ENCODE data around the gene CCND2. TPM values are rescaled to one million over a fixed set of nuclear protein-coding genes. Genes with fewer than 3 reads are reported as not detected.
A peak's percentile ranks its signal among the peaks of the same experiment; 100 is the strongest.

The CCND2 gene
- total RNA-seq, 1 donor from 2014 or later, result 115 TPM

DNA sequence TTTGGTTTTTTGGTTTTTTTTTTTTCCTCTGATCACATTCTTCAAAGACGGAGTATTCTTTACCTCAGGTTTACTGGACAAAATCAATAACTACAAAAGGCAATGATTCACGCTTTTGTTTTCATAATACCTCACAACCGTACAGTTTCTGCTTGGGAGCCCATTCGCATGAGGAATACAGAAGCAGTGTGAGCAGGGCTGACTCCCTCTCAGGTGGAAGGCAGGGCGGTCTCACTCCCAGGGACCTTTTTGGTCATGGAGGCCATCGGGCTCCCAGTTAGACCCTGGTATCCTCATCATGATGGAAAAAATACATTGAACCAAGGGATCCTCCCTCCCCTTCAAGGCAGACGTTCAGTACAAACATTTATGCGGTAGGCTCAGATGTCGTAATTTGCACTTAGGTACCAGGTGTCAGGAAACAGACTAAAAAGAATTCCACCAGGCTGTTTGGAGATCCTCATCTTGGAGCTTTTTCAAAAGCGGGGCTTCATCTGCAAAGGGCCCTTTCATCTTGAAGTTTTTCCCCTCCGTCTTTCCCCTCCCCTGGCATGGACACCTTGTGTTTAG is 28.5 kb downstream of the CCND2 start:
- no peak for DNase-seq (ENCODE audit: low read depth)
- peaks cover 24% of the 10 kb centered on the region for H3K36me3 ChIP-seq (ENCODE audit: control insufficient read depth, insufficient read depth, low read length)
- H3K27me3 ChIP-seq (ENCODE audit: control insufficient read depth, insufficient read depth, low read length), result no peaks in the 10 kb centered on the region
- no peak for FAIRE-seq
- H3K4me3 ChIP-seq (ENCODE audit: low read depth, low read length), result no peak overlapping the region
- TF ChIP-seq, protein P1, sequence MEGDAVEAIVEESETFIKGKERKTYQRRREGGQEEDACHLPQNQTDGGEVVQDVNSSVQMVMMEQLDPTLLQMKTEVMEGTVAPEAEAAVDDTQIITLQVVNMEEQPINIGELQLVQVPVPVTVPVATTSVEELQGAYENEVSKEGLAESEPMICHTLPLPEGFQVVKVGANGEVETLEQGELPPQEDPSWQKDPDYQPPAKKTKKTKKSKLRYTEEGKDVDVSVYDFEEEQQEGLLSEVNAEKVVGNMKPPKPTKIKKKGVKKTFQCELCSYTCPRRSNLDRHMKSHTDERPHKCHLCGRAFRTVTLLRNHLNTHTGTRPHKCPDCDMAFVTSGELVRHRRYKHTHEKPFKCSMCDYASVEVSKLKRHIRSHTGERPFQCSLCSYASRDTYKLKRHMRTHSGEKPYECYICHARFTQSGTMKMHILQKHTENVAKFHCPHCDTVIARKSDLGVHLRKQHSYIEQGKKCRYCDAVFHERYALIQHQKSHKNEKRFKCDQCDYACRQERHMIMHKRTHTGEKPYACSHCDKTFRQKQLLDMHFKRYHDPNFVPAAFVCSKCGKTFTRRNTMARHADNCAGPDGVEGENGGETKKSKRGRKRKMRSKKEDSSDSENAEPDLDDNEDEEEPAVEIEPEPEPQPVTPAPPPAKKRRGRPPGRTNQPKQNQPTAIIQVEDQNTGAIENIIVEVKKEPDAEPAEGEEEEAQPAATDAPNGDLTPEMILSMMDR (IDR thresholded peaks at IDR 0.05; ENCODE audit: insufficient read depth, low read length, severe bottlenecking), result no peak

DNA sequence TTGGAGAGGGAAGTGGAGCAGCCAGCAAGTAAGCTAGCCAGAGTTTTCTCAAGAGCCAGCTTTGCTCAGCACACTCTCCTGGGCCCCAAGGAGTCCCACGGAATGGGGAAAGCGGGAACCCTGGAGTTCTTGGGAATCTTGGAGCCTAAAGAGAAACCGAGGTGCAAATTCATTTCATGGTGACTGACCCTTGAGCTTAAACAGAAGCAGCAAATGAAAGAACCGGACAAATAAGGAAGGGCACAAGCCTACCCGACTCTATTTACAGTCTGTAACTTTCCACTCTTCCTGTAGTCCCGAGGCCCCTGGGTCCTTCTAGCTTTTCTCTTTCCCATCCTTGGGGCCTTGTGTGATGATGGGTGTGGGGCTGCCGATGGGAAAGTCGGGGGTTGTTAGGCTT is 29.3 kb downstream of the CCND2 start:
- H3K27me3 ChIP-seq (ENCODE audit: control insufficient read depth, insufficient read depth, low read length), result no peaks in the 10 kb centered on the region
- FAIRE-seq, result no peak
- peaks cover 21% of the 10 kb centered on the region for H3K36me3 ChIP-seq (ENCODE audit: control insufficient read depth, insufficient read depth, low read length)
- DNase-seq (ENCODE audit: low read depth), result no peak
- H3K4me3 ChIP-seq (ENCODE audit: low read depth, low read length), result no peak overlapping the region
- TF ChIP-seq, protein P1 (IDR thresholded peaks at IDR 0.05; ENCODE audit: insufficient read depth, low read length, severe bottlenecking), result no peak

DNA sequence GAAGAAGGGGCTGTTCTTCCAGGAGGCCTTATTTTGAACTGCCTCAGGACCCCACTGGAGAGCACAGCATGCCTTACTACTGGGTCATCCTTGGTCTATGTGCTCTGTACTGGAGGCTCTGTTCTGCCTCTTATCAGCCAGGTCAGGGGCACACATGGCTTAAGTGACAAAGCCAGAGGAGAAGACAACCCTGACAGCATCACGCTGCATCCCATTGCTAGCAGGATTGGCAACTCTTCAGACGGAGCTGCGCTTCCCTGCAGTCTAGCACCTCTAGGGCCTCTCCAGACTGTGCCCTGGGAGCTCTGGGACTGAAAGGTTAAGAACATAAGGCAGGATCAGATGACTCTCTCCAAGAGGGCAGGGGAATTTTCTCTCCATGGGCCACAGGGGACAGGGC is 30.2 kb downstream of the CCND2 start:
- DNase-seq (ENCODE audit: low read depth) (no peak), FAIRE-seq (no peak)
- TF ChIP-seq, protein P1 (IDR thresholded peaks at IDR 0.05; ENCODE audit: insufficient read depth, low read length, severe bottlenecking), result no peak
- peaks cover 19% of the 10 kb centered on the region for H3K36me3 ChIP-seq (ENCODE audit: control insufficient read depth, insufficient read depth, low read length)
- H3K4me3 ChIP-seq (ENCODE audit: low read depth, low read length), result no peak overlapping the region
- no peaks in the 10 kb centered on the region for H3K27me3 ChIP-seq (ENCODE audit: control insufficient read depth, insufficient read depth, low read length)

DNA sequence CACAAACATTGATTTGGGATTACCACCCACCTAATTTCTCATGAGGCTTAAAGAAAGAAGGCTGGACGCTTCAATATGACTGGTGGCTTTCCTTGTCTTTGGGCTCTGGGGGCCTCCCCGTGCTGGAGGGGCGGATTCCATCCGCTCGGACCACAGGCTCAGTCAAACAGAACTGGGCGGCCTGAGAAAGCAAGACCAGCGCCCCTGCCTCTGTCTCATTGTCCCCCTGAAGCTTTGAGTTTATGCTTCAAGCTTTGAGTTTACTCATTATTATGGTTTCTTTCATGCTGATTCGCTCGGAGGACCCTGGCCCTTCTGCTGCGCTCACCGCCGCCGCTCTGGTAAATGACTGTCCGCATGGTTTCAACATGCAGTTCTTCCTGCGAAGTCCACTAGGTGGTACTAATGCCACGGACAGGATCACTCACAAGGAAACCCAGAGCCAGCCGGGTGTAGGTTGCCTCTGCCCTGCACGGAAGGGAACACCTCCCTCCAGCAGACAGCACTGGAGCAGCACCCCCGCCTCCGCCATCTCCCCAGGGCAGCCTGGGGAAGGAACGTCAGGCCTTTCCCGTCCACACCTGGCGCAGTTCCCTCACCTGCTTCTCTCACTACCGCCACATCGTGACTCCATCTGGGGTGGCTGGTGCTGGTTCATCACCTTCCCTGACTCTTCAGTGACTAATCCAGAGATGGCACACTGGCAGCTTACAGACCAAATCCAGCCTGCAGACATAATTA is 34.2 kb downstream of the CCND2 start:
- Histone ChIP-seq H3K36me3 (ENCODE audit: control insufficient read depth, insufficient read depth, low read length) (peaks cover 2% of the 10 kb centered on the region), H3K27me3 (ENCODE audit: control insufficient read depth, insufficient read depth, low read length) (no peaks in the 10 kb centered on the region), H3K4me3 (ENCODE audit: low read depth, low read length) (no peak overlapping the region)
- TF ChIP-seq, protein P1 (IDR thresholded peaks at IDR 0.05; ENCODE audit: insufficient read depth, low read length, severe bottlenecking), result peak; percentile 74
- FAIRE-seq, result peak; percentile 97
- DNase-seq (ENCODE audit: low read depth), result peak; percentile 94

DNA sequence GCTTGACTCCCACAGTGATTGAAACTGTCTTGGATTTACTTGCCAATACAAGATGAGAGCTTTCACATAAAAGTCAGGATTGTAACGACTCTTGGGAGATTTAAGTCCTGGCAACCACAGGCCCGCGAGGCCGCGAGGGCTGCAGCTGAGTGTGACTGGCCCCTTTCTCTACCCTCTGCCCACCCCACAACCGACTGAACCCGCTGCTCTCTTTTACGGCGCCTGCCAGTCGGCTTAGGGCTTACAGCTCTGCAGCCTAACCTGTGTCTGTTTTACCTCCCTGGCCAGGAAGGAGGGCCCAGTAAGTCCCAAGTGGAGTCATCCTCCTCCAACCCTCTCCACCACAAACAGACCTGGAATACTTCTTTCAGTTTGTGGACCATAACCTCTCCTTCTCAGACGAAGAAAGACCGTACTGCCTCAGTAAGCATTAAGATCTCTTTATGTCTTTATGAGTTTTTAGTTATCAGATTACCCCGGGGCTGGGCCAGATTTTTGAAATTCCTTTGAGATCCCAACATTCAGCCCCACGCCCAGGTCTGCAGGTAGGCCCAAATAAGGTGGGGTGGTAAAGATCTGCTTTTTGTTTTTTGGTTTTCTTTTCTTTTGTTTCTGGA is 34.9 kb downstream of the CCND2 start:
- Histone ChIP-seq H3K4me3 (ENCODE audit: low read depth, low read length) (no peak overlapping the region), H3K27me3 (ENCODE audit: control insufficient read depth, insufficient read depth, low read length) (no peaks in the 10 kb centered on the region), H3K36me3 (ENCODE audit: control insufficient read depth, insufficient read depth, low read length) (peaks cover 2% of the 10 kb centered on the region)
- DNase-seq (ENCODE audit: low read depth) (no peak), FAIRE-seq (no peak)
- TF ChIP-seq, protein P1 (IDR thresholded peaks at IDR 0.05; ENCODE audit: insufficient read depth, low read length, severe bottlenecking), result no peak

Measured in bronchial epithelial cell (primary cell).